HAP-1 (cell line): ENCODE results near the gene ZNF502.
"Not testable (repeated sequence)": the region's sequence is repeated elsewhere in the genome, so short reads cannot be mapped to it uniquely, and the experiment has no call there.

Experiments used
- DNase-seq, 2 experiments: peaks; one replicate each; pipeline ENCODE4 v3.0.0-alpha.2; 2016 to 2020; ENCODE audit warnings: low spot score in 2 of 2
- H3K27me3 ChIP-seq: fragments of 250-450 bp; sonication (Bioruptor Pico); 2 replicates; pipeline ENCODE4 v1.5.1; 2020; ENCODE audit warnings: low read depth, mild to moderate bottlenecking, moderate library complexity
- H3K36me3 ChIP-seq: fragments of 250-450 bp; sonication (Bioruptor Pico); replicated peaks from 2 replicates; pipeline ENCODE4 v1.5.1; 2020; ENCODE audit warnings: mild to moderate bottlenecking
- H3K4me1 ChIP-seq: fragments of 250-450 bp; sonication (Bioruptor Pico); 2 replicates; pipeline ENCODE4 v1.5.1; 2020; ENCODE audit warnings: mild to moderate bottlenecking
- H3K4me3 ChIP-seq: fragments of 250-450 bp; sonication (Bioruptor Pico); 2 replicates; pipeline ENCODE4 v1.5.1; 2020; ENCODE audit warnings: mild to moderate bottlenecking, moderate library complexity
- H3K9me3 ChIP-seq: fragments of 250-450 bp; sonication (Bioruptor Pico); 2 replicates; pipeline ENCODE4 v1.5.1; 2020; ENCODE audit warnings: mild to moderate bottlenecking, moderate library complexity
- in situ Hi-C: fragments of 300-500 bp; cut with MboI; formaldehyde crosslinking; loops from 3 replicates; pipeline ENCODE4 v1.14.3; 2020; ENCODE audit warnings: low sequenced_read_pairs, inconsistent platforms, mixed read lengths

ZNF502 gene

GRCh38 chr3:44712455-44713075 is at the start of gene ZNF502:
ZNF502 (plus strand) TSS chr3:44712660; CDS start chr3:44720262, 7,602 bp downstream.
- H3K27me3 ChIP-seq, result no peaks in the 10 kb centered on the region
- H3K9me3 ChIP-seq, result no peaks in the 10 kb centered on the region
- no peak within 1 kb of the TSS for H3K4me3 ChIP-seq
- H3K36me3 ChIP-seq, result no peaks in the 10 kb centered on the region
- in situ Hi-C loops, result no loop called here
- no peak for DNase-seq
- H3K4me1 ChIP-seq, result no peaks in the 10 kb centered on the region

- no peak for DNase-seq
- Histone ChIP-seq H3K4me1 (no peaks in the 10 kb centered on the region), H3K36me3 (no peaks in the 10 kb centered on the region), H3K27me3 (no peaks in the 10 kb centered on the region), H3K9me3 (no peaks in the 10 kb centered on the region), H3K4me3 (no peak overlapping the region)
- in situ Hi-C loops, result no loop called here
These were observed 47.3 kb upstream of the ZNF502 start for GRCh38 chr3:44665173-44665572.

DNA sequence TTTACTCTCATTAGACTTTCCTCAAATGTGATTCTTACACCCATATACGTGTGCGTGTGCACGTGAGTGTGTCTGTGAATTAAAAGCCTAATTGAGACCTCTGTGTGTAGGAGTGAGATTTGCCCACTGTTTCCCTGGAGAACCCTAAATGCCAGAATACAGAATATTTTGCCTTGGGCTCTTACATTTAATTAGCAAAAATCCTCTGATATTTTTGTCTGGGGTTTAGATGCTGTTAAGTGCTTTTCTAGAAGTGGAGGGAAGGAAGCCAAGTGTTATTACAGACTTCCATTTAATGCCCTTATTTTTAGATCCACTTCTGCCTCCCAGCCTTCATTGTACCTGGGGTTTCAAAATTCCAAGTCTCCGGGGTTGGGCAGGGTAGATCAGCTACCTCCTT is 46.1 kb upstream of the ZNF502 start:
- Histone ChIP-seq H3K27me3 (no peaks in the 10 kb centered on the region), H3K4me3 (no peak overlapping the region), H3K36me3 (no peaks in the 10 kb centered on the region), H3K9me3 (no peaks in the 10 kb centered on the region), H3K4me1 (no peaks in the 10 kb centered on the region)
- no peak for DNase-seq
- in situ Hi-C loops, result no loop called here

GRCh38 chr3:44669760-44670159 is 42.7 kb upstream of the ZNF502 start:
- in situ Hi-C loops, result no loop called here
- Histone ChIP-seq H3K4me3 (no peak overlapping the region), H3K27me3 (no peaks in the 10 kb centered on the region), H3K36me3 (no peaks in the 10 kb centered on the region), H3K4me1 (no peaks in the 10 kb centered on the region), H3K9me3 (no peaks in the 10 kb centered on the region)
- DNase-seq, result no peak

DNA sequence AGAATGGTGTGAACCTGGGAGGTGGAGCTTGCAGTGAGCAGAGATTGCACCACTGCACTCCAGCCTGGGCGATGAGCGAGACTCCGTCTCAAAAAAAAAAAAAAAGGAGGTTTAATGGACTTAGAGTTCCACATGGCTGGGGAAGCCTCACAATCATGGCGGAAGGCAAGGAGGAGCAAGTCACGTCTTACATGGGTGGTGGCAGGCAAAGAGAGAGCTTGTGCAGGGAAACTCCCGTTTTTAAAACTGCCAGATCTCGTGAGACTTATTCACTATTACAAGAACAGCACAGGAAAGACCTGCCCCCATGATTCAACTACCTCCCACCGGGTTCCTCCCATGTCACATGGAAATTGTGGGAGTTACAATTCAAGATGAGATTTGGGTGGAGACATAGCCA is 39.0 kb upstream of the ZNF502 start:
- in situ Hi-C loops, H3K36me3 ChIP-seq, H3K9me3 ChIP-seq, H3K4me3 ChIP-seq, H3K27me3 ChIP-seq, H3K4me1 ChIP-seq, DNase-seq: not testable (repeated sequence)

DNA sequence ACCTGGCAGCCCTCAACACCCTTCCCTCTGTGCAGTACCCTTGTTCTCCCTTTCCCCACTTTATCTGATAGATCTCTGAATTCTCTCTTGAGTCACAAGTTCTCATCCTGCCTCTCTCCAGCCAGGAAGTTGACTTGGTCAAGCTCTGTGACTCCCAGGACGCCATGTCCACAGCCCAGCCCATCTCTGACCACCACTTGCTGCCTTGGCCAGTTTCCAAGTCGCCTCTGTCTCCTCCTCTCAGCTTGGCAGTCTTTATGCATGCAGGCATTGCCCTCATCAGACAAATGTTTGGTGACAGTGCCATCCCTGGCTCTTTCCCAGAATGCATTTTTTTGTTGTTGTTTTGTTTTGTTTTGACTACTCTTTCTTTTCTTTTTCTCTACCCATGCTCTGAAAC is 38.2 kb upstream of the ZNF502 start:
- H3K9me3 ChIP-seq, result no peaks in the 10 kb centered on the region
- H3K36me3 ChIP-seq, result no peaks in the 10 kb centered on the region
- H3K27me3 ChIP-seq, result no peaks in the 10 kb centered on the region
- in situ Hi-C loops, result no loop called here
- no peak for DNase-seq
- no peak overlapping the region for H3K4me3 ChIP-seq
- H3K4me1 ChIP-seq, result no peaks in the 10 kb centered on the region

DNA sequence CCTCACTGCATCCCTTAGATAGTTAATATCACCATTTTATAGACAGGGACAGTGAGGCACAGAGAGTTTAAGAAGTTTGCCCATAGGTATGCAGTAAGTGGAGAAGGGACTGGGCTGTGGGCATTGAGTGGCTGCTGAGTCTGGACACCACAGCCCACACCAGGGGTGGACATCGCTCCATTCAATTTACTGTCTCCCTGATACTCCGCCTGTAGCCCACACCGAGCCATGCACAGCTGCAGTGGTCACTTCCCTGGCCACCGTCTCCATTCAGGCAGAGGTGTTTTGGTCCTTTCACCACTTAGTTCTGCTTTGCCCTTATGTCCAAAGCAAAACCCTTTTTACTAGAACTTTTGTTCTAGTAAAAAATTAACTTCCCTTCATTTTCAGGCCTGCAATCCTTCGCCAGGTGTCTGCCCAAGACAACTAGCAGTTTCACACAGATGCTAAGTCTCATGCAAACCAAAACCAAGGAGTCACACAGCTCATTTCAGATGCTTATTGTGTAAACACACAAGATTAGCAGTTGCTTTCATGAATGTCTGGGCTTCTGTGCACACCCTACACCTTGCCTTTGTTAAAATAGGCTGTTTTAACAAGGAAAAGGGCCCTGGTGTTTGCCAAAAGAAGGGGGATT is 33.9 kb upstream of the ZNF502 start:
- DNase-seq, result no peak
- Histone ChIP-seq H3K9me3 (no peaks in the 10 kb centered on the region), H3K4me3 (no peak overlapping the region), H3K4me1 (no peaks in the 10 kb centered on the region), H3K36me3 (no peaks in the 10 kb centered on the region), H3K27me3 (no peaks in the 10 kb centered on the region)
- in situ Hi-C loops, result no loop called here

DNA sequence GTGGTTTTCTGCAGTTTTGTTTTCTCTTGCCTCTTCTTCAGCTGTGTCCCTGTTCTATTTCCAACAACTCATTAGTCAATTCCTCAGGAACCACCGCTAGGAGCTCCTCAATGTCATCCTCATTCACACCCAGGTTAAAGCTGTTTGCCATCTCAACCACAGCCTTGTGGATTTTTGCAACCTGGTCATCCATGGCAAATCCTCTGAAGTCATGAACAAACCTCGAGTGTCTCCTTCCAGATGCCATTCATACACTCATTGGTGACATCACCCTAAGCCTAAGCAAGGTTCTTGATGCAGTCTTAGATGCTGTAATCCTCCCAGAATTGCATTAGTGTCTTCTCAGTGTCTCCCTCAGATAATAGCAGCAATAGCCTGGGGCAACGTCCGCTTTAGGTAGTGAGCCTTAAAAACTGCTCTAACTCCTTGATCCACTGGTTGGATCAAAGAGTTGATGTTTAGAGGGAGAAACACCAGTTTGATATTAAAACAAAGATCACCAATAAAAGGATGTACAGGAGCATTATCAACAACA is 31.5 kb upstream of the ZNF502 start:
- H3K4me1 ChIP-seq, result no peaks in the 10 kb centered on the region
- H3K9me3 ChIP-seq, result no peaks in the 10 kb centered on the region
- no peak for DNase-seq
- no peaks in the 10 kb centered on the region for H3K36me3 ChIP-seq
- in situ Hi-C loops, result no loop called here
- H3K27me3 ChIP-seq, result no peaks in the 10 kb centered on the region
- no peak overlapping the region for H3K4me3 ChIP-seq

DNA sequence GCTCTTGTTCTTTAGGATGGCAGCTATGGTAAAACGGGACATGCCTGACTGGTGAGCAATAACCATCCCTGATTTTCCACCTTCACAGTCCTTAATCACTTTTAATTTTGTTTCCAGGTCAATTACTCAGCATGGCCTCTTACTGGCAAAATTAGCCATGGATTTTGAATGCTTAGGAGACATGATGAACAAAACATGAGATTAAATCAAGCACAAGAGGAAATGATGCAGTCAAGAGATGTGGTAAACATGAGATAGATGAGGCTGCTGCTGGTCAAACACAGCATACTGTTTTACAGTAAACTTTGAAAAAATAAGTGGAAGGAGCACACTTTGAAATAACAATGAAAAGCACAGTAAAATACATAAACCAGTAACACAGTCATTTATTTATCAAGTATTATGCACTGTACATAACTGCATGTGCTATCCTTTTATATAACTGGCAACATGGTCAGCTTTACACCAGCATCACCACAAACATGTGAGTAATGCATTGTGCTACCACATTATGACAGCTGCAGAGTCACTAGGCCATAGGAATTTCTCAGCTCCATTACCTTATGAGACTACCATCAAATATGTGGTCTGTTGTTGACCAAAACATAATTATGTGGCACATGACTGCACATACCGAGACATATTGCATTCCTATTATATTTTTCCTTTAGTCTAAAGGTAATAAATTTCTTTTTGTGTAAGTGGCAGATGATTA is 30.1 kb upstream of the ZNF502 start:
- H3K4me1 ChIP-seq, result no peaks in the 10 kb centered on the region
- H3K4me3 ChIP-seq, result no peak overlapping the region
- no peaks in the 10 kb centered on the region for H3K36me3 ChIP-seq
- H3K9me3 ChIP-seq, result no peaks in the 10 kb centered on the region
- in situ Hi-C loops, result no loop called here
- no peak for DNase-seq
- no peaks in the 10 kb centered on the region for H3K27me3 ChIP-seq

DNA sequence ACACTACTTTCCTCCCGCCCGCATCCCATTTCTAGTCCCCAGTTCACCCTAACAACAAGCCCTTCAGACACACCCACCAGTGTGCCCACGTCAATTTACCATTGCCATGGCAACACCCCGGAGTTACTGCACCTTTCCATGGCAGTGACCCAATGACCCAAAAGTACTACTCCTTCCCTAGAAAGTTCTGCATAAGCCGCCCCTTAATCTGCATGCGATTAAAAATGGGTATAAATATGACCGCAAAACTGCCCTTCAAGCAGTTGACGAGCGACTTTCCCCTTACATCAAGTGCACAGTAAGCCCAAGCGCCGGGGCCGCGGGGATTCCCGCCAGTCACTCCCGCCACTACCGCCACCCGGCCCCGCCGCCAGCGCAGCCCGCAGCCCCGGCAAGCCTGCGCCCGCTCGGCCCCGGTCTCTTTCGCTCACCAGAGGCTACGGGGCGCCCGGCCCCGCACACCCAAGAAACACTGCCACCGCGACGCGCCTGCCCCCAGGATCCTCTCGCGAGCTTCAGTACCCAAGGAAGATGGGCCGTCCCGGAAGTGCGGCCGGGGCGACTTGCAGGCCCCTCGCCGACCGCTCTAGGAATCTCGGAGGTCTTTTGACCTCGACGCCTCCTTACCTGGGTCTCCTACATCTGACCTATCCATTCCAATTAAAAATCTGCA is 27.2 kb upstream of the ZNF502 start:
- no peak for DNase-seq
- Histone ChIP-seq H3K27me3 (no peaks in the 10 kb centered on the region), H3K9me3 (no peaks in the 10 kb centered on the region), H3K4me3 (no peak overlapping the region), H3K36me3 (no peaks in the 10 kb centered on the region), H3K4me1 (no peaks in the 10 kb centered on the region)
- in situ Hi-C loops, result no loop called here

DNA sequence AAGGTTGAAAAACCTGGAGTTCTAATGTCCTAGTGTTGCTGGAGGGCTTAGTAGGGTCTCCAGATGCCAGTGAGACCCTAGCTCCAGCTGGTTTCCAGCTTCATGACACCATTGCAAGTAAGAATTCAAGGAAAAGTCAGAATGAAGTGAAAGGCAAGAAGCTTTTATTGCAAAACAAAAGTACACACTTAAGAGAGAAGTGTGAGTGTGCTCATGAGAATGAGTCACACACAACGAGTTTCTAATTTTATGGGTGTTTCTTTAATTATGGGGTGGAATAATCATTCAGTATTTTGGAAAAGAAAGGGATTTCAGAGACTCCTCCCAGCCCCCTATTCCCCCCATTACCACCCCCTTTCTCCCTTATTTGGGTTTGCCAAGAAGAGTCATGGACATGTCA is 24.6 kb upstream of the ZNF502 start:
- H3K4me1 ChIP-seq, result no peaks in the 10 kb centered on the region
- in situ Hi-C loops, result no loop called here
- DNase-seq, result no peak
- no peak overlapping the region for H3K4me3 ChIP-seq
- H3K9me3 ChIP-seq, result no peaks in the 10 kb centered on the region
- H3K27me3 ChIP-seq, result no peaks in the 10 kb centered on the region
- no peaks in the 10 kb centered on the region for H3K36me3 ChIP-seq

DNA sequence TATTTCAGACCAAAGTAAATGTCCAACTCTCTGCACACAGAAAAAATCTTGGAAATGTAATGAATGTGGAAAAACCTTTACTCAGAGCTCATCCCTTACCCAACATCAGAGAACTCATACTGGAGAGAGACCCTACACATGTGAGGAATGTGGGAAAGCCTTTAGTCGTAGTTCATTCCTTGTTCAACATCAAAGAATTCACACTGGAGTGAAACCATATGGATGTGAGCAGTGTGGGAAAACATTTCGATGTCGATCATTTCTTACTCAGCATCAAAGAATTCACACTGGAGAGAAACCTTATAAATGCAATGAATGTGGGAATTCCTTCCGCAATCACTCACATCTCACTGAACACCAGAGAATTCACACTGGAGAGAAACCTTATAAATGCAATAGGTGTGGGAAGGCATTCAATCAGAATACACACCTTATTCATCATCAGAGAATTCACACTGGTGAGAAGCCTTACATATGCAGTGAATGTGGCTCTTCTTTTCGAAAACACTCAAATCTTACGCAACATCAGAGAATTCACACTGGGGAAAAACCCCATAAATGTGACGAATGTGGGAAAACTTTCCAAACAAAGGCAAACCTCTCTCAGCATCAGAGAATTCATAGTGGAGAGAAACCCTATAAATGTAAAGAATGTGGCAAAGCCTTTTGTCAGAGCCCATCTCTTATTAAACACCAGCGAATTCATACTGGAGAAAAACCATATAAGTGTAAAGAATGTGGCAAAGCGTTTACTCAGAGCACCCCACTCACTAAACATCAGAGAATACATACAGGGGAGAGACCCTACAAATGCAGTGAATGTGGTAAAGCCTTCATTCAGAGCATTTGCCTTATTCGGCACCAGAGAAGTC is 9.0 kb downstream of the ZNF502 start:
- peaks cover 16% of the 10 kb centered on the region; the same call in 1 of the 2 replicates for H3K9me3 ChIP-seq

GRCh38 chr3:44722103-44722401 is 9.6 kb downstream of the ZNF502 start:
- Histone ChIP-seq H3K4me3 (no peak overlapping the region), H3K9me3 (peaks cover 16% of the 10 kb centered on the region; the same call in 1 of the 2 replicates), H3K27me3 (no peaks in the 10 kb centered on the region), H3K36me3 (no peaks in the 10 kb centered on the region), H3K4me1 (no peaks in the 10 kb centered on the region)
- DNase-seq, result no peak
- in situ Hi-C loops, result no loop called here

More for the DNA sequence above, 9.0 kb downstream of the ZNF502 start:
- H3K27me3 ChIP-seq, result no peaks in the 10 kb centered on the region
- DNase-seq, result no peak
- H3K4me3 ChIP-seq, result no peak overlapping the region
- in situ Hi-C loops, result no loop called here
- H3K4me1 ChIP-seq, result no peaks in the 10 kb centered on the region
- no peaks in the 10 kb centered on the region for H3K36me3 ChIP-seq
